PFSK-1 (cell line): ENCODE data around the gene SNRNP70.

Source experiments
- FOXP2 ChIP-seq: optimal IDR thresholded peaks from 2 replicates; pipeline ENCODE3; 2011; ENCODE audit warnings: borderline replicate concordance, control low read depth, inconsistent platforms; ENCODE audit not compliant: insufficient read depth; ENCODE audit errors: extremely low read length, extremely low read depth
- POLR2AphosphoS5 ChIP-seq: IDR thresholded peaks from 2 replicates; pipeline ENCODE4 v1.6.1; 2012; ENCODE audit warnings: low read depth, mild to moderate bottlenecking, control low read depth, low read length, moderate library complexity
- REST ChIP-seq, 2 experiments: IDR thresholded peaks; 2 replicates each; pipeline versions ENCODE4 v1.6.1 to v1.8.0; 2011 to 2012; ENCODE audit warnings: low read depth in 2 of 2, low read length in 2 of 2, control low read depth in 1 of 2, inconsistent platforms in 1 of 2, mild to moderate bottlenecking in 1 of 2, moderate library complexity in 1 of 2; ENCODE audit not compliant: insufficient read depth in 1 of 2
- SIN3A ChIP-seq: IDR thresholded peaks from 2 replicates; pipeline ENCODE4 v1.6.1; 2012; ENCODE audit warnings: mild to moderate bottlenecking, low read length, moderate library complexity, borderline replicate concordance; ENCODE audit not compliant: insufficient read depth
- TAF1 ChIP-seq: IDR thresholded peaks from 2 replicates; pipeline ENCODE4 v1.6.1; 2012; ENCODE audit warnings: low read length, control low read depth, borderline replicate concordance; ENCODE audit not compliant: insufficient read depth

DNA sequence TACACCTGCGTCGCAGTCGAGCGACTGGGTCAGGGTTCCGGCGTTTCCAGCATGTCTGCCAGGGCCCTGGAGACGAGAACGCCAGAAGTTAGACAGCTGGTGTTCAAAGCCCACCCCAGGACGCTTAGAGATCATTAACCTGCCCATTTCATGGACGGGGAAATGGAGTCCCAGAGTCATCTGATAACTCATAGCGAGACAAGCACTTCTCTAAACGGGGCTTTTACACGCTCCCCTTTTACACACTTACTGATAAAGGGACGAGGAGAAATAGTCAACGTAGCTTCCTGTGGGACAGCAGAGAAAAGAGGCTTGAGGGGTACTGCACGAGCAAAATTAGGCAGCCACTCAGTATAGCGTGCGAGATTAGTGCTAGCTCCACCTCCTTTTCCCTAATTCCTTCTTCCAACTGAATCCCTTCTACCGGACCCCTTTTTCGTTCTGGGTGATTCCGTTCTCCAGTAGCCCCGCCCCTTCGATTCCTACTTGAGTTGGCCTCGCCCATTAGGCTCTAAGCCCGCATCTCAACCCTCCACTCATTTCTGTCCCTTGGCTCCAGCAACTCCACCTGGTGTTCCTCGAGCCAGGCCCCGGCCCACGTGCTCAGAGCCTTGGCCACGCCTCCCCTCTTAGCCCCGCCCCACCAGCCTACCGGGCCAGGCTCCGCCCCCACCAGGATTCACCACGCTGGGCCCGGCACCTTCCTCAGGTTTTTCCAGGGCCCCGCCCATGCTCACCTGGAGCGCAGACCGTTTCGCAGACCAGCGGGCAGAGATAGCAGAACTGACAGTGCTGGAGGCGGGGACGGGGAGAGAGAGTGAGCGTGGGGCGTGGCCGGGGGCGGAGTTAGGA is 66.2 kb downstream of the SNRNP70 start:
- TF ChIP-seq TAF1 (no peak), REST (IDR thresholded peaks at IDR 0.05; ENCODE audit: insufficient read depth in 1 of 2, low read depth in 2 of 2, low read length in 2 of 2) (no peak), POLR2AphosphoS5 (no peak), SIN3A (no peak), FOXP2 (peak; percentile 11)
